GM12878 (cell line): ENCODE results near the gene PHACTR3. TPM values are rescaled to one million over a fixed set of nuclear protein-coding genes. Genes with fewer than 3 reads are reported as not detected.

Experiments
- ATAC-seq: fragments of 200-7000 bp; cut with Tn5 transposase; 3 replicates; pipeline ENCODE4 v1.9.1; 2020; ENCODE audit warnings: mild to moderate bottlenecking, moderate library complexity
- BruUV-seq: library from RNA; stranded (reverse); fragments of 400-500 nt; replicated peaks from 2 replicates; lab custom pipeline; 2021; lab: Mats Ljungman, UMichigan
- CTCF ChIA-PET: fragments of 300-600 bp; sonication (Branson Sonifier 250); formaldehyde crosslinking; extraction: SDS; loops from one replicate; lab custom pipeline; 2021; ENCODE audit warnings: inconsistent platforms; lab: Yijun Ruan, JAX
- POLR2A ChIA-PET: fragments of 350-600 bp; formaldehyde crosslinking; extraction: SDS; loops from one replicate; lab custom pipeline; 2021; ENCODE audit warnings: inconsistent platforms; lab: Charles Lee
- RAD21 ChIA-PET: fragments of 300-600 bp; sonication (Branson Sonifier 250); formaldehyde crosslinking; loops from one replicate; lab custom pipeline; 2023; ENCODE audit warnings: antibody characterized with exemption; ENCODE audit not compliant: unreplicated experiment; lab: Charles Lee
- SMC1A ChIA-PET: fragments of 300-600 bp; sonication (Branson Sonifier 250); formaldehyde crosslinking; loops from one replicate; lab custom pipeline; 2023; ENCODE audit not compliant: unreplicated experiment, uncharacterized antibody; lab: Charles Lee
- DNase-seq: peaks from one replicate; pipeline ENCODE4 v3.0.0-alpha.2; 2011; ENCODE audit warnings: low read depth, low spot score
- FAIRE-seq: peaks from 3 replicates; lab custom pipeline; 2011; peaks lifted over from hg19 to GRCh38; lab: Jason Lieb, UNC
- H2AFZ ChIP-seq: 2 replicates; pipeline ENCODE4 v1.6.0; 2011; ENCODE audit warnings: low read depth, low read length, control low read depth; ENCODE audit not compliant: control insufficient read depth
- H3K27ac ChIP-seq: 2 replicates; pipeline ENCODE4 v1.5.1; 2011; ENCODE audit warnings: control low read depth; ENCODE audit not compliant: control insufficient read depth, insufficient read depth
- H3K27me3 ChIP-seq, 2 experiments: replicated peaks in 1 of 2; 2 replicates each; pipeline versions ENCODE4 v1.6.0 to v1.6.1; 2011; ENCODE audit warnings: low read length in 1 of 2; ENCODE audit not compliant: control insufficient read depth in 2 of 2, insufficient read depth in 2 of 2
- H3K36me3 ChIP-seq, 2 experiments: 2 replicates each; pipeline ENCODE4 v1.5.1; 2011; ENCODE audit warnings: low read length in 1 of 2; ENCODE audit not compliant: control insufficient read depth in 2 of 2, insufficient read depth in 2 of 2
- H3K4me1 ChIP-seq: 2 replicates; pipeline ENCODE4 v1.6.1; 2011; ENCODE audit warnings: mild to moderate bottlenecking, low read length, moderate library complexity, mixed read lengths; ENCODE audit not compliant: control insufficient read depth, insufficient read depth
- H3K4me2 ChIP-seq: 2 replicates; pipeline ENCODE4 v1.6.0; 2011; ENCODE audit warnings: control low read depth; ENCODE audit not compliant: control insufficient read depth, insufficient read depth
- H3K4me3 ChIP-seq: fragments of 200-600 bp; sonication (generic); 2 replicates; pipeline ENCODE4 v1.5.1; 2016
- H3K79me2 ChIP-seq: 2 replicates; pipeline ENCODE4 v1.6.0; 2011; ENCODE audit warnings: low read length; ENCODE audit not compliant: control insufficient read depth, insufficient read depth
- H3K9ac ChIP-seq: 2 replicates; pipeline ENCODE4 v1.8.0; 2011; ENCODE audit warnings: low read length, control low read depth, mixed read lengths; ENCODE audit not compliant: control insufficient read depth, insufficient read depth
- H3K9me3 ChIP-seq: replicated peaks from 3 replicates; pipeline ENCODE4 v1.5.1; 2011; ENCODE audit warnings: mild to moderate bottlenecking, low read length; ENCODE audit not compliant: control insufficient read depth, insufficient read depth
- H4K20me1 ChIP-seq: 2 replicates; pipeline ENCODE4 v1.6.0; 2011; ENCODE audit not compliant: control insufficient read depth, insufficient read depth
- BCL11A ChIP-seq: IDR thresholded peaks from 2 replicates; pipeline ENCODE4 v1.6.1; 2011; ENCODE audit warnings: low read depth, low read length
- BMI1 ChIP-seq: fragments of 450-650 bp; IDR thresholded peaks from 2 replicates; pipeline ENCODE4 v1.6.1; 2016; ENCODE audit warnings: mild to moderate bottlenecking, moderate library complexity, borderline replicate concordance
- CEBPZ ChIP-seq: fragments of 150-350 bp; IDR thresholded peaks from 2 replicates; pipeline ENCODE4 v1.6.1; 2016; ENCODE audit warnings: low read depth, low read length
- CUX1 ChIP-seq: IDR thresholded peaks from 2 replicates; pipeline ENCODE4 v1.6.1; 2012; ENCODE audit warnings: improper control_type of control experiment, low read depth, low read length; ENCODE audit not compliant: insufficient replicate concordance
- JUNB ChIP-seq: IDR thresholded peaks from 2 replicates; pipeline ENCODE4 v1.6.1; 2016; ENCODE audit warnings: antibody characterized with exemption, mild to moderate bottlenecking
- MLLT1 ChIP-seq: fragments of 450-650 bp; IDR thresholded peaks from 2 replicates; pipeline ENCODE4 v1.6.1; 2016; ENCODE audit warnings: mild to moderate bottlenecking
- PBX3 ChIP-seq: IDR thresholded peaks from 2 replicates; pipeline ENCODE4 v1.6.1; 2011; ENCODE audit warnings: mild to moderate bottlenecking, low read depth, low read length, moderate library complexity; ENCODE audit not compliant: insufficient replicate concordance
- RFX5 ChIP-seq: IDR thresholded peaks from 2 replicates; pipeline ENCODE4 v1.6.1; 2011; ENCODE audit warnings: low read depth, low read length, improper control_type of control experiment
- YBX1 ChIP-seq: fragments of 450-650 bp; IDR thresholded peaks from 2 replicates; pipeline ENCODE4 v1.6.1; 2016; ENCODE audit warnings: antibody characterized with exemption
- WGBS: methylation state at CpG from one replicate; pipeline ENCODE4 v1.1.6; 2016; ENCODE audit warnings: low lambda C conversion rate; ENCODE audit not compliant: insufficient replicate concordance, insufficient coverage; ENCODE audit errors: missing lambda C conversion rate; 5-methylcytosine and 5-hydroxymethylcytosine counted together
- in situ Hi-C: fragments of 300-500 bp; cut with MboI; formaldehyde crosslinking; loops from 9 replicates; pipeline ENCODE4 v1.14.3; 2018; ENCODE audit warnings: mixed read lengths
- intact Hi-C: fragments of 100-400 bp; cut with micrococcal nuclease; formaldehyde crosslinking; loops from one replicate; pipeline ENCODE4 v1.14.2; 2022; ENCODE audit not compliant: unreplicated experiment
- polyA plus RNA-seq, 11 experiments: library from polyadenylated mRNA; depleted of rRNA in 4 of 11; unstranded in 6 of 11; stranded (reverse) in 5 of 11; fragments of >200 nt; fragmentation: Nextera tagmentation in 4 of 11; fragmentation: Illumina TruSeq in 1 of 11; extraction: Ambion mirVana in 4 of 11; extraction: Trizol in 1 of 11; gene quantifications; 1 replicate in 1 of 11; 2 replicates in 10 of 11; pipeline versions ENCODE4 v1.2.1 to v1.2.3, GENCODE V29; 2011 to 2016; ENCODE audit warnings: inconsistent platforms in 2 of 11, missing spikeins in 2 of 11, low read depth in 1 of 11
- total RNA-seq, 4 experiments: library from RNA; depleted of rRNA in 3 of 4; stranded (reverse); fragments of >200 nt in 3 of 4; fragmentation: Illumina TruSeq in 1 of 4; extraction: Trizol in 1 of 4; gene quantifications; 2 replicates each; pipeline versions ENCODE4 v1.2.1 to v1.2.3, GENCODE V29; 2013 to 2021

PHACTR3 gene
- total and polyA plus RNA-seq, 10 of the 15 experiments (the other 5 are each of a cell fraction or from before 2014, with no cell fraction given): 0.17 to 2.7 (median 0.27) TPM; not detected in 1

- no TSS peak for BruUV-seq
- Histone ChIP-seq H3K4me1 (peaks cover 11% of the 10 kb centered on the region), H2AFZ (no peak overlapping the region), H3K27me3 (peaks cover 0 to 2% of the 10 kb centered on the region in 2 experiments; a peak in 2 of 4 replicates), H3K4me3 (no peak overlapping the region), H4K20me1 (no peaks in the 10 kb centered on the region), H3K79me2 (no peaks in the 10 kb centered on the region), H3K36me3 (no peaks in the 10 kb centered on the region), H3K4me2 (no peak overlapping the region), H3K9ac (no peak overlapping the region), H3K27ac (no peak overlapping the region), H3K9me3 (no peaks in the 10 kb centered on the region)
- POLR2A ChIA-PET: no interaction called here
- no peak for ATAC-seq
- in situ Hi-C loops (no loop called here), intact Hi-C loops (no loop called here)
- WGBS: 52% methylated on average over 15 of the region's 15 CpGs
- CTCF ChIA-PET: interaction anchor here (1.1 kb wide), 1 partner anchor 20 kb away, joined by 3 read pairs; no protein-coding TSS in a partner anchor
- SMC1A ChIA-PET: no interaction called here
- RAD21 ChIA-PET: no interaction called here
- no peak for FAIRE-seq
- DNase-seq: no peak
- no peak for TF ChIP-seq RFX5
- no peak for TF ChIP-seq BCL11A
- no peak for TF ChIP-seq YBX1
- TF ChIP-seq CEBPZ: no peak
- no peak for TF ChIP-seq MLLT1
- no peak for TF ChIP-seq PBX3
- no peak for TF ChIP-seq BMI1
- TF ChIP-seq JUNB: no peak
- TF ChIP-seq CUX1: no peak
Observed at GRCh38 chr20:59828125-59829053, 224.0 kb downstream of the PHACTR3 start.
